HepG2 (cell line): ENCODE measurements around the gene ULK3. TPM values are rescaled to one million over a fixed set of nuclear protein-coding genes. Genes with fewer than 3 reads are reported as not detected.

Experiments used
- ATM ChIP-seq: fragments of 450-650 bp; IDR thresholded peaks from 2 replicates; pipeline ENCODE4 v1.7.1; 2017; ENCODE audit warnings: mild to moderate bottlenecking, borderline replicate concordance
- BRD4 ChIP-seq: sonication (generic); formaldehyde crosslinking; IDR thresholded peaks from 2 replicates; pipeline ENCODE4 v1.4.0; 2020; ENCODE audit warnings: missing genetic modification reagents
- FOXC1 ChIP-seq: sonication (generic); formaldehyde crosslinking; IDR thresholded peaks from 2 replicates; pipeline ENCODE4 v1.8.0; 2022; ENCODE audit warnings: mild to moderate bottlenecking, missing genetic modification reagents, borderline replicate concordance
- TFDP1 ChIP-seq: IDR thresholded peaks from 2 replicates; pipeline ENCODE4 v1.6.1; 2016; ENCODE audit warnings: missing compliant biosample characterization, missing genetic modification reagents, borderline replicate concordance
- ZBTB26 ChIP-seq: IDR thresholded peaks from 2 replicates; pipeline ENCODE4 v1.6.1; 2016; ENCODE audit warnings: missing compliant biosample characterization, missing genetic modification reagents, borderline replicate concordance
- ZBTB3 ChIP-seq: sonication (generic); formaldehyde crosslinking; IDR thresholded peaks from 2 replicates; pipeline ENCODE4 v1.4.0; 2020; ENCODE audit warnings: low read depth, mild to moderate bottlenecking, moderate library complexity, missing genetic modification reagents, borderline replicate concordance
- ZGPAT ChIP-seq: IDR thresholded peaks from 2 replicates; pipeline ENCODE4 v1.6.1; 2016; ENCODE audit warnings: mild to moderate bottlenecking
- ZNF407 ChIP-seq: sonication (generic); formaldehyde crosslinking; IDR thresholded peaks from one replicate; pipeline ENCODE4 v1.5.1; 2020; ENCODE audit warnings: mild to moderate bottlenecking, missing genetic modification reagents; ENCODE audit errors: not compliant biosample characterization
- ZNF510 ChIP-seq: sonication (generic); formaldehyde crosslinking; IDR thresholded peaks from 2 replicates; pipeline ENCODE4 v1.4.0; 2020; ENCODE audit warnings: low read depth, mild to moderate bottlenecking, missing genetic modification reagents
- ZNF720 ChIP-seq: sonication (generic); formaldehyde crosslinking; IDR thresholded peaks from 2 replicates; pipeline ENCODE4 v1.4.0; 2020; ENCODE audit warnings: missing genetic modification reagents
- polyA plus RNA-seq, 8 experiments: library from polyadenylated mRNA; depleted of rRNA in 3 of 8; stranded (reverse) in 7 of 8; unstranded in 1 of 8; fragments of >200 nt; fragmentation: Illumina TruSeq in 4 of 8; extraction: Trizol in 4 of 8; gene quantifications; 2 replicates each; pipeline versions ENCODE4 v1.2.1 to v1.2.3, GENCODE V29; 2011 to 2016; ENCODE audit warnings: low read depth in 4 of 8, missing spikeins in 1 of 8, mixed read lengths in 1 of 8; ENCODE audit not compliant: insufficient read depth in 1 of 8
- total RNA-seq, 5 experiments: library from RNA; depleted of rRNA; stranded (reverse); fragments of >200 nt; fragmentation: Illumina TruSeq; extraction: Trizol; gene quantifications; 2 replicates each; pipeline ENCODE4 v1.2.3, GENCODE V29; 2016; ENCODE audit warnings: low read depth in 1 of 5
- TF ChIP-seq, protein P1 (sequence below), 2 experiments: sonication (generic) in 1 of 2; formaldehyde crosslinking in 1 of 2; IDR thresholded peaks; 2 replicates each; pipeline versions ENCODE4 v1.5.1 to v1.6.1; 2011 to 2020; ENCODE audit warnings: borderline replicate concordance in 1 of 2, low read depth in 1 of 2, low read length in 1 of 2, mild to moderate bottlenecking in 1 of 2, missing genetic modification reagents in 1 of 2, moderate library complexity in 1 of 2

Gene ULK3
- total and polyA plus RNA-seq, 2 of the 13 experiments (the other 11 are each of a cell fraction or from before 2014, with no cell fraction given) = 15.2 to 23.7 TPM

DNA sequence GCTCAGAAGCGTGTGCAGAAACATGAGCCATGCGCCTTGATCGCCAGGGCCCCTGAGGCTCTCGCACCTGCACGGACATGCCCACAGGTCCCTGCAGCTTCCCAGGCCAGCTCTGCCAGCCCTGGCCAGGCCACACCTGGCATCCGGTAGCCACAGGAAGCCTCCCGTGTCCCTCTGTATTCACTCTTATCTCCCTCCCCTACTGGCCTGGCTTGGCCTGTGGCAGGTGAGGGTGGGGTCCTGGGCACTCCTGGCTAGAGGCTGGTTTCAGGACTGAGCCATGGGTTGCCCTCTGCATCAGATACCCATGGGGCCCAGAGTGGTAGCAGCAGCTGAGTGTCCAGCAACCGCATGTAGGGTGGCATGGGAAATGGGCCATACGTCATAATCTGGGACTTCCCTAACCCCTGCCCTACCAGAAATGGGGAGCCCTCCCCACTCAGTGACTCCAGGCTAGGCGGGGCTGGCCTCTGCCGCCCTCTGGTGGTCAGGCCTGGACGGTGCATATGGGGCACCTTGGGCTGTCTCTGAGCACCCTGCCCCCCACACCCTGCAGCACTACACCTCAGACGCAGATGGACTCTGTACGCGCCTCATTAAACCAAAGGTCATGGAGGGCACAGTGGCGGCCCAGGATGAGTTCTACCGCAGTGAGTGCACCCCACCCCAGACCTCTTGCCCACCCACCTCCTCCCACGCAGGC lies 42.9 kb downstream of the ULK3 start (continued):
- TF ChIP-seq ZGPAT (peak; percentile 44; the same call in 1 of the 2 replicates), BRD4 (CRISPR knock-in tag) (no peak), ZBTB3 (CRISPR knock-in tag) (no peak), TFDP1 (CRISPR knock-in tag) (no peak), ATM (no peak), ZNF720 (CRISPR knock-in tag) (no peak), ZBTB26 (CRISPR knock-in tag) (0 out of 2 replicates have a peak, but pooled peaks have one; percentile 10), ZNF510 (CRISPR knock-in tag) (no peak), ZNF407 (CRISPR knock-in tag) (no peak), FOXC1 (CRISPR knock-in tag) (0 out of 2 replicates have a peak, but pooled peaks have one; percentile 55)
- TF ChIP-seq, protein P1, sequence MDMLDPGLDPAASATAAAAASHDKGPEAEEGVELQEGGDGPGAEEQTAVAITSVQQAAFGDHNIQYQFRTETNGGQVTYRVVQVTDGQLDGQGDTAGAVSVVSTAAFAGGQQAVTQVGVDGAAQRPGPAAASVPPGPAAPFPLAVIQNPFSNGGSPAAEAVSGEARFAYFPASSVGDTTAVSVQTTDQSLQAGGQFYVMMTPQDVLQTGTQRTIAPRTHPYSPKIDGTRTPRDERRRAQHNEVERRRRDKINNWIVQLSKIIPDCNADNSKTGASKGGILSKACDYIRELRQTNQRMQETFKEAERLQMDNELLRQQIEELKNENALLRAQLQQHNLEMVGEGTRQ (IDR thresholded peaks at IDR 0.05; ENCODE audit: low read depth, low read length) = no peak
- TF ChIP-seq, protein P1 (CRISPR knock-in tag; IDR thresholded peaks at IDR 0.05; ENCODE audit: borderline replicate concordance) = no peak
